NCI-H345 treated with DMSO at 0.1 percent for 48 hours (cell line): ENCODE results near the gene RIN2.

Source experiments
- DNase-seq: peaks from one replicate; lab custom pipeline; 2025; ENCODE audit not compliant: unreplicated experiment; lab: John Stamatoyannopoulos, UW

Gene RIN2, protein sequence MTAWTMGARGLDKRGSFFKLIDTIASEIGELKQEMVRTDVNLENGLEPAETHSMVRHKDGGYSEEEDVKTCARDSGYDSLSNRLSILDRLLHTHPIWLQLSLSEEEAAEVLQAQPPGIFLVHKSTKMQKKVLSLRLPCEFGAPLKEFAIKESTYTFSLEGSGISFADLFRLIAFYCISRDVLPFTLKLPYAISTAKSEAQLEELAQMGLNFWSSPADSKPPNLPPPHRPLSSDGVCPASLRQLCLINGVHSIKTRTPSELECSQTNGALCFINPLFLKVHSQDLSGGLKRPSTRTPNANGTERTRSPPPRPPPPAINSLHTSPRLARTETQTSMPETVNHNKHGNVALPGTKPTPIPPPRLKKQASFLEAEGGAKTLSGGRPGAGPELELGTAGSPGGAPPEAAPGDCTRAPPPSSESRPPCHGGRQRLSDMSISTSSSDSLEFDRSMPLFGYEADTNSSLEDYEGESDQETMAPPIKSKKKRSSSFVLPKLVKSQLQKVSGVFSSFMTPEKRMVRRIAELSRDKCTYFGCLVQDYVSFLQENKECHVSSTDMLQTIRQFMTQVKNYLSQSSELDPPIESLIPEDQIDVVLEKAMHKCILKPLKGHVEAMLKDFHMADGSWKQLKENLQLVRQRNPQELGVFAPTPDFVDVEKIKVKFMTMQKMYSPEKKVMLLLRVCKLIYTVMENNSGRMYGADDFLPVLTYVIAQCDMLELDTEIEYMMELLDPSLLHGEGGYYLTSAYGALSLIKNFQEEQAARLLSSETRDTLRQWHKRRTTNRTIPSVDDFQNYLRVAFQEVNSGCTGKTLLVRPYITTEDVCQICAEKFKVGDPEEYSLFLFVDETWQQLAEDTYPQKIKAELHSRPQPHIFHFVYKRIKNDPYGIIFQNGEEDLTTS

DNA sequence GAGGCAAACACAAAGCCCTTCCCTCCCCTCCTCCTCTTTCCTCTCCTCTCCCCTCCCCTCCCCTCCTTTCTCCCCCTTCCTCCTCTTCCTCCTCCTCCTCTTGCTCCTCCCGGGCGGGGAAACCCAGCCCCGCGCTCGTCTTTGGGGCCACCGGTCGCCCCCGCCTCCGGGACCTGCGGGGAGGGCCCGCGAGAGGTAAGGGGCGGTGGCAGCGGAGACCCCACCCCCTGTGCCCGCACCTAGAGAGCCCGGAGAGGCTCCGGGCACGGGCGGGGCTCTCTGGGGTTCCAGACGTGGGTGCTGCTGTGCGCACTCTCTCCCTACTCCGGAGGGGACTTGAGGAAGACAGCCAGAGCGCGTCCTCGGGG, at the start of gene RIN2:
RIN2 (plus strand) TSS at position 126 of the 368 bp plus-strand sequence. CDS start 131,344 bp downstream, outside the sequence.
- no peak for DNase-seq

- no peak for DNase-seq
Observed at GRCh38 chr20:19709635-19710335, 48.3 kb upstream of the RIN2 start.

DNA sequence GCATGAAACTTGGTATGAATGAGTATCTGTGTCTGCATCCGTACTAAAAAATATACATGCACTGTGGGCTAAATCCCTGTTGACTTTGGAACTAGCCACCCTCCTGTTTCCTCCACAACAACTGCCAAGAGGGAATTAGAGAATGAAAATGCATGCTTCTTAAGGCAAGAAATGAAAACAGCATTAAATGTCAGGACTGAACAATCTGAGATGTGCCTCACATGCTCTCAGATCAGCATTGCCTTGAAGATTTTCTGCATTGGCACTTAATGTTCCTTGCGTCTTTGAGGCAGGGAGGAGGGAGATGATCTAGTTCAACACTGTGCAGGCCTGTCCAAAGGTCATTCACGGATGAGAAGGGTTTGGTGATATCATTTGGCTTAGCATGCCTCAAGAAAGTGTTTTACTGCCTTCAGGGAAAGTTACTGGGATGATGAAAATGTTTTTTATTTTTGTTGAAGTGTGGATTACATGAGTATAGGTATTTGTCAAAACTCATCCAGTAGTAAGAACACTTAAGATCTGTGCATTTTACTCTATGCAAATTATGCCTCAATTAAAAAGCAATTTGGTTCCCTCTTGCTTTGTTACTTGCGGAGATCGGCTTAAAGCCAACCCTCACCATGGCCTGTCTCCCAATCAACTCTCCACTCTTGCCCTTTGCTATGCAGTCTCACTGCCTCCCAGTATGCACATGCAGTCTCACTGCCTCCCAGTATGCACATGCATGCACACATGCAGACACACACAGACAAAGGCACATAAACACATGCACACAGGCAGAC, 47.5 kb upstream of the RIN2 start:
- DNase-seq = no peak

DNA sequence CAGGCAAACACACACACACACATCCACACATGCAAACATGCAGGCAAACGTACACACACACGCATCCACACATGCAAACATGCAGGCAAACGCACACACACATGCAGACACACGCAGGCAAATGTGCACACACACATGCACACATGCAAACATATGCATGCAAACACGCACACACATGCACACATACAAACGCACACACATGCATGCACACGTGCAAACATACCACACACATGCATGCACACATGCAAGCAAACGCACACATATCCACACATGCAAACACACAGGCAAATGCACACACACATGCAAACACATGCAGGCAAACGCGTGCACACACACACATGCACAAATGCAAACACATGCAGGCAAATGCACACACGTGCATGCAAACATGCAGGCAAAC, 46.9 kb upstream of the RIN2 start:
- DNase-seq = no peak

DNA sequence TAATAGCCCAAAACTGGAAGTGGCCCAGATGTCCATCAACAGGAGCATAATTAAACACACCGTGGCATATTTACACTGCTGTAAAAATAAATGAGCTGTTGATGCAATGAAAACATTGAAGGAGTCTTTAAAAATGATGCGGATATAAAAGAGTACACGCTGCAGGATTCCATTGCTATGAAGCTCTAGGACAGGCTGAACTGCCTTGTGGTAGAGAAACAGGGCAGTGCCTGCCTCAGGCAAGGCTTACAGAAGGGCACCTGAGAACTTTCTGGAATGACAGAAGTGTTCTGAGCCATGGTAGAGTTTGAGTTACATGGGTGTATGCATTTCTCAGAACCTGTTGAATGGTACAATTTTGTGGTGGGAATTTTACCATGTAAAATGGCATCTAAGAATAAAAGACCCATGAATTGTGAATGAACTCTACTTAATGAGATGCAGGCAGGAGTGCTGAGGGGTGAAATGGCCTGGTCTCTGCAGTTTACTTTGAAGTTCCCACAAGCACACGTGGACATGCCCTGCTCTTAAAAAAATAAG, 45.3 kb upstream of the RIN2 start:
- DNase-seq = no peak

DNA sequence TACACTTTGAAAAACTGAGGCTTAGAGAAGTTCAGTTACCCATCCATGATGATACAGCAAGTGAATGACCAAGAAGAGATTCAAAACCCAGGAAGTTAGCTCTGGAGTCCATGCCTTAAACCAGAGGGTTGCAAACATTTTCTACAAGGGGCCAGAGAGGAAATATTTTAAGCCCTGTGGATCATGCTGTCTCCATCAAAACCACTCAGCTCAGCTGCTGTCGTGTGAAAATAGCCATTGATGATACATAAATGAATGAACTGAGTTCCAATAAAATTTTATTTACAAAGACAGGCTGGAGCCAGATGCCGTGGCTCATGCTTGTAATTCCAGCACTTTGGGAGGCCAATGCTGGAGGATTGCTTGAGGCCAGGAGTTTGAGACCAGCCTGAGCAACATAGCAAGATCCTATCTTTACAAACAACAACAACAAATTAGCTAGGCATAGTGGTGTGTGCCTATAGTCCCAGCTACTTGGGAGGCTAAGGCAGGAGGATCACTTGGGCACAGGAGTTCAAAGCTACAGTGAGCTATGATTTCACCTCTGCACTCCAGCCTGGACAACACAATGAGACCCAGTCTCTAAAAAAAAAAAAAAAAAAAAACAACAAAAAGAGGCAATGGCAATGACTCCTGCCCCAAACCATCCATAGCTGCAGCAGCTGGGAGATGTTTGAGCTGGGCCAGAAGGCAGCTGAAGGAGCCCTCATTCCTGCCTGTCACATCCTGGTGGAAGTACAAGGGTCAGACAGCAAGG, 44.1 kb upstream of the RIN2 start:
- DNase-seq = no peak

GRCh38 chr20:19714579-19714840, 43.5 kb upstream of the RIN2 start:
- no peak for DNase-seq

- no peak for DNase-seq
Observed at GRCh38 chr20:19715986-19716385, 42.1 kb upstream of the RIN2 start.

GRCh38 chr20:19718880-19719279, 39.2 kb upstream of the RIN2 start:
- no peak for DNase-seq

GRCh38 chr20:19720991-19721390, 37.1 kb upstream of the RIN2 start:
- no peak for DNase-seq

DNA sequence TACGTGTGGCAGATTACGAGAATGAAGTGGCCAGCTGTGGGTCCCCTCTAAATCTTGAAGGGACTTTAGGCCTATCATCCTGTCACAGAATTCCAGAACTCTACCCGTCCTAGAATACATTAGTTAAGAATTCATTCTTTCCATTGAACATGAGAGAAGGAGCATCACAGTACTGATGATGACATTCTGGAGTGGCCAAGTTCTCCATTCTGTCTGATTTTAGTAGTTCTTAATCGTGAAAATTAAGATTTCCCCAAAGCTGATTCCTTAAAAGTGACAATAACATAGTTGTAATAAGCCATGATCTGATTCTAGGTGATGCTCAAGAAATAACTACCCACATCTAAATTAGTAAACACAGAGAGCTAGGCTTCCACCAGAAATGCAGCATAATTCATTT, 35.0 kb upstream of the RIN2 start:
- DNase-seq = no peak

GRCh38 chr20:19723813-19724430, 34.1 kb upstream of the RIN2 start:
- no peak for DNase-seq

GRCh38 chr20:19725373-19725772, 32.7 kb upstream of the RIN2 start:
- no peak for DNase-seq

DNA sequence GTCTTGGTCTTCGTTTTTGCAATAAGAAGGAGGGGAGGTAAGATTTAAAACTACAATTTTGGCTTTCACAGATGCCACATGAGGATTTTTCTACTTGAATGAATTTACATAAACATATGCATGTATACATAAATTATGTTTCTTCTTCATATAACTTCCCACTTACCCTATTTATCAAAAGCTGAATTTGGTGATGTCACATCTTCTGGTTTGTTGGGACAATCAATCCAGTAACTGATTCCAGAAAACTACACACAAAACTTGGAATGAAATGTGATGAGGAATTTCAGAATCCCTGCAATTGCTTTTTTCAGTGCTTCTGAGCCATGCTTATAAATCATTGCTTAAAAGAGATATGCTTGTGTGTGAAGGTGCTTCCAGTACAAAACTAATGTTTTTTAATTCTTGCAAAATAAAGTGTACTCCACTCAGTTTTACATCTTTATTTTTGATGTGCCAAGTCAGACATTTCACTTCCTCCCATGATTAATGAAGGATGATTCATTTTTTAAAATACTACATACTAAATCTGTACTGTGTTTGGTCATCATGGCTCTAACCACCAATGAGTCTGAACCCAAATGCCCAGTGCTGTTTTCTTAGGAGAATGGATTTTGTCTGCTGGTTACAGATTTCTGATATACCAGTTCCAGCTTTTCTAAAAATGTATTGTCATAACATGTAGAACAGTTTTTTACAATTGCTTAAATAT, 32.1 kb upstream of the RIN2 start:
- DNase-seq = no peak

DNA sequence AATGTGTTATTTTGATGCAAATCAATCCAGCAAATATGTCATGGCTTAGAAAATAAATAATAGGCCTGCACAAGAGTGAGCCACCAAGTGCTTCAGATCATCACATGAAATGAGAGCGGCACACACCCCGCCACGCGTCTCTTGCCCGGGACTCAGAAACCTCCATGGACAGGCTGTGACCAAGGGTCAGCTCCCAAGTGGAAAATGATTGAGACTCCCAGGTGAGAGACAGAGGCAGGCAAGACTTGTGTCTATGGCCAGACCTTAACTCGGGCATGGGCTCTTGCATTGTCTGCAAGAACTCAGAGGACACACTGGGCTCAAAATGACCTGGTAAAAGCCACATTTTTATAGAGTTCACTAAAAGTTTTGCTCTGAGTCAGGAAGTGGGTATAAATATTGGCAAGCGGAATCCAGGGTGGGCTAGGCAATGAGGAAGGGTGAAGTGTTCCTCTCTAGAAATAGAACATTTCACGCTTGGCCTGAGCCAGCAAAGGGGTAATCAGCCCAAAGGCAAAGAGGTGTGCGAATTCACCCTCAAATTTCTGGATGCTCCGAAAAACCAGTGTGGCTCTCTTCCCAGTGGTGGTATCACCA, 30.7 kb upstream of the RIN2 start:
- no peak for DNase-seq

GRCh38 chr20:19729672-19730071, 28.4 kb upstream of the RIN2 start:
- no peak for DNase-seq

DNA sequence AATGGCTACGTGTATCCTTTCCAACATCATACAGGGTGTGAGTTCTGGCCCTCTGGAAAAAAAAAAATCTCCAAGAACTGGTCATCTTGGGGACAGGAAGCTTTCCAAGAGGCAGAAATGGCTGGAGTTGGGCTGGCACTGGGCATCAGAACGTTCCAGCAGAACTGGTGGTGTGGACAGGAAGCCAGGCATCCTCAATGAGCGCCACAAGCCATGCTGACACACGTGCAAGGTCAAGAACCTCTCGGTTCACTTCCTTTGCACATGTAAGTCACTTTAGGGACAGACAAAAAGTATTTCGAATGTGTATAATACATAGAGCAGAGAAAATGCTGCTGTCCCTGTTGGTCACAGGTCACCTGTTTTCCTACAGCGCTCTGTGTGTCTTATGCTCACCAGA, 27.4 kb upstream of the RIN2 start:
- DNase-seq = no peak

DNA sequence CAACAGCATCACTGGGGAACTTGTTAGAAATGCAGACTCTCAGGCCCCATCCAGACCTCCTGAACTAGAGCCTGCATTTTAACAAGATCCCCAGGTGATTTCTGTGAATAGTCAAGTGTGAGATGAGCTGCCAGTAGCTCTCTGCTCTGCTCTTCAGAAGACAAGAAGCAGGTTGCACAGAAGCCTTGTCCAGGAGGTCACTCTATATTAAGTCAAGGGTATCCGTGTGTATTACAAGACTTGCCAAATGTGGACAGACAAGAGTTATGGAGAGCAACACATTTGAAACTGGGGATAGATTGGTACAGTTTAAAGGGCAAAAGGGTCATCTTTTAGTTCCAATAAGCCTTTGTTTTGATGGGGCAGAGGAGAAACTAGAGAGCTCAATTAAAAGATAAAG, 23.2 kb upstream of the RIN2 start:
- DNase-seq = no peak

- no peak for DNase-seq
Observed at GRCh38 chr20:19735446-19735845, 22.6 kb upstream of the RIN2 start.
